Upper lobe of left lung (tissue), 4 donors: ENCODE data around the gene FIZ1.

Experiments
- CTCF ChIP-seq, 6 experiments: fragments of 450-650 bp in 4 of 6; fragments of 200-600 bp in 2 of 6; sonication (generic) in 2 of 6; IDR thresholded peaks; one replicate each; pipeline ENCODE4 v1.5.1; 2016 to 2019; ENCODE audit warnings: antibody characterized with exemption in 6 of 6
- EP300 ChIP-seq, 4 donors: sonication (generic); formaldehyde crosslinking; IDR thresholded peaks; one replicate each; pipeline ENCODE4 v1.5.1; 2017; ENCODE audit warnings: antibody characterized with exemption in 4 of 4, control low read depth in 2 of 4

DNA sequence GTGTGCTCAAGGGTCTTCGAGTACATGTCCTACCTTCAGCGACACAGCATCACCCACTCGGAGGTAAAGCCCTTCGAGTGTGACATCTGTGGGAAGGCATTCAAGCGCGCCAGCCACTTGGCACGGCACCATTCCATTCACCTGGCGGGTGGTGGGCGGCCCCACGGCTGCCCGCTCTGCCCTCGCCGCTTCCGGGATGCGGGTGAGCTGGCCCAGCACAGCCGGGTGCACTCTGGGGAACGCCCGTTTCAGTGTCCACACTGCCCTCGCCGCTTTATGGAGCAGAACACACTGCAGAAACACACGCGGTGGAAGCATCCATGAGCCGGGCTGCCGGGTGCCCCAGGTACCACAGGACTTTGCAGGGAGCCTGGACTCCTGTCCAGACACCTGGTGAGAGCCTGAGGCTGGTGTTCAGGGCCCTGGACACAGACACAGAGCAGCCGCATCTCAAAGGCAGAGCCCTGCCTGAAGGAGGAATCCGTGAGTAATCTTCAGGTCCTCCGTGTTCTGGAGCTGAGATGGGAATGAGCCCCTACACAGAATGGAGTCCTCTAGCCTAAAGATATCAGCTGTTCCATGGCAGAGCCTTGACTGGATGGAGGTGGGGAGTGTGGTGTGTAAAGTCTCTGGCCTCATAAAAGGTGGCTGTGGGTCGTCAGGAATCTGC lies 45.7 kb upstream of the FIZ1 start:
- TF ChIP-seq CTCF (IDR thresholded peaks at IDR 0.05) (no peak), EP300 (IDR thresholded peaks at IDR 0.05) (no peak)
